Endothelial cell of hepatic sinusoid (primary cell): Measurements from ENCODE around the gene TMEM201.

ENCODE experiments used
- in situ Hi-C: cut with HindIII; loops from 2 replicates; pipeline ENCODE4 v1.10.0; 2017; ENCODE audit warnings: low sequenced_read_pairs

TMEM201 gene

GRCh38 chr1:9651565-9652378 lies 63.1 kb downstream of the TMEM201 start, which contains the start of gene PIK3CD:
Gene PIK3CD, plus strand, starts transcription at chr1:9651731. Its CDS starts 58,725 bp downstream, at chr1:9710456.
- in situ Hi-C loops: loop anchor here (25.0 kb wide), 1 partner anchor 161 kb away; the partner anchor contains the start of gene CLSTN1

GRCh38 chr1:9652379-9653209 lies 63.9 kb downstream of the TMEM201 start:
- in situ Hi-C loops: loop anchor here (25.0 kb wide), 1 partner anchor 160 kb away; the partner anchor contains the start of gene CLSTN1

- in situ Hi-C loops: loop anchor here (25.0 kb wide), 1 partner anchor 159 kb away; the partner anchor contains the start of gene CLSTN1
Observed at GRCh38 chr1:9653210-9653490, 64.4 kb downstream of the TMEM201 start.

GRCh38 chr1:9653491-9654050 lies 64.9 kb downstream of the TMEM201 start:
- in situ Hi-C loops: loop anchor here (25.0 kb wide), 1 partner anchor 159 kb away; the partner anchor contains the start of gene CLSTN1

- in situ Hi-C loops: loop anchor here (25.0 kb wide), 1 partner anchor 158 kb away; the partner anchor contains the start of gene CLSTN1
Observed at GRCh38 chr1:9654051-9654833, 65.5 kb downstream of the TMEM201 start.

- in situ Hi-C loops: loop anchor here (25.0 kb wide), 1 partner anchor 157 kb away; the partner anchor contains the start of gene CLSTN1
Observed at GRCh38 chr1:9654834-9655723, 66.4 kb downstream of the TMEM201 start.

GRCh38 chr1:9655836-9656235 lies 67.1 kb downstream of the TMEM201 start:
- in situ Hi-C loops: loop anchor here (25.0 kb wide), 1 partner anchor 156 kb away; the partner anchor contains the start of gene CLSTN1

- in situ Hi-C loops: loop anchor here (25.0 kb wide), 1 partner anchor 155 kb away; the partner anchor contains the start of gene CLSTN1
Observed at GRCh38 chr1:9657521-9658032, 68.9 kb downstream of the TMEM201 start.

- in situ Hi-C loops: loop anchor here (25.0 kb wide), 1 partner anchor 154 kb away; the partner anchor contains the start of gene CLSTN1
Observed at GRCh38 chr1:9658199-9658598, 69.5 kb downstream of the TMEM201 start.

- in situ Hi-C loops: loop anchor here (25.0 kb wide), 1 partner anchor 153 kb away; the partner anchor contains the start of gene CLSTN1
Observed at GRCh38 chr1:9659328-9659727, 70.6 kb downstream of the TMEM201 start.

- in situ Hi-C loops: loop anchor here (25.0 kb wide), 1 partner anchor 149 kb away; the partner anchor contains the start of gene CLSTN1
Observed at GRCh38 chr1:9663257-9663656, 74.5 kb downstream of the TMEM201 start.
